Measurements from ENCODE around the gene TMEM150B.
"Not testable (repeated sequence)": the region's sequence is repeated elsewhere in the genome, so short reads cannot be mapped to it uniquely, and the experiment has no call there.

The TMEM150B gene

GRCh38 chr19:55336101-55336500, 11.0 kb upstream of the TMEM150B start:
- no peak for DNase-seq

- DNase-seq = peak; percentile 37
Observed at GRCh38 chr19:55333870-55334269, 8.7 kb upstream of the TMEM150B start.

- DNase-seq = not testable (repeated sequence)
Observed at GRCh38 chr19:55329791-55330190, 4.7 kb upstream of the TMEM150B start.

GRCh38 chr19:55328774-55329318, 3.7 kb upstream of the TMEM150B start:
- DNase-seq = not testable (repeated sequence)

GRCh38 chr19:55324662-55325061, 479 bp downstream of the TMEM150B start:
- no peak for DNase-seq

- DNase-seq = no peak
Observed at GRCh38 chr19:55322204-55322885, 2.8 kb downstream of the TMEM150B start.

GRCh38 chr19:55321466-55322137, 3.5 kb downstream of the TMEM150B start:
- DNase-seq = no peak

GRCh38 chr19:55320844-55321419, 4.2 kb downstream of the TMEM150B start:
- DNase-seq = no peak

- no peak for DNase-seq
Observed at GRCh38 chr19:55319785-55320184, 5.4 kb downstream of the TMEM150B start.

- no peak for DNase-seq
Observed at GRCh38 chr19:55316646-55317045, 8.5 kb downstream of the TMEM150B start.

- no peak for DNase-seq
Observed at GRCh38 chr19:55315956-55316525, 9.1 kb downstream of the TMEM150B start.

- no peak for DNase-seq
Observed at GRCh38 chr19:55314396-55314795, 10.7 kb downstream of the TMEM150B start.

- no peak for DNase-seq
Observed at GRCh38 chr19:55312621-55313512, 12.3 kb downstream of the TMEM150B start.

GRCh38 chr19:55311797-55312196, 13.3 kb downstream of the TMEM150B start:
- no peak for DNase-seq

- DNase-seq = no peak
Observed at GRCh38 chr19:55311397-55311796, 13.7 kb downstream of the TMEM150B start.

GRCh38 chr19:55310498-55310897, 14.6 kb downstream of the TMEM150B start:
- DNase-seq = no peak

GRCh38 chr19:55309448-55309847, 15.7 kb downstream of the TMEM150B start:
- DNase-seq = no peak

GRCh38 chr19:55308281-55308680, 16.9 kb downstream of the TMEM150B start:
- DNase-seq = no peak

- no peak for DNase-seq
Observed at GRCh38 chr19:55306712-55307111, 18.4 kb downstream of the TMEM150B start.

GRCh38 chr19:55305983-55306562, 19.1 kb downstream of the TMEM150B start:
- no peak for DNase-seq

- no peak for DNase-seq
Observed at GRCh38 chr19:55305491-55305890, 19.6 kb downstream of the TMEM150B start.

- no peak for DNase-seq
Observed at GRCh38 chr19:55304980-55305379, 20.2 kb downstream of the TMEM150B start.

All from DMS79 treated with DMSO at 0.1 percent for 48 hours (cell line).